GM23338 (cell line): ENCODE results near the gene KLHL33. TPM values are rescaled to one million over a fixed set of nuclear protein-coding genes. Genes with fewer than 3 reads are reported as not detected.

Source experiments
- ATAC-seq: fragments of 200-7000 bp; cut with Tn5 transposase; 3 replicates; pipeline ENCODE4 v1.9.1; 2020
- DNase-seq: peaks from one replicate; pipeline ENCODE4 v3.0.0-alpha.2; 2015; ENCODE audit warnings: low spot score
- H2AFZ ChIP-seq: fragments of 200-600 bp; sonication (generic); 2 replicates; pipeline ENCODE4 v1.8.0; 2016; ENCODE audit warnings: antibody characterized with exemption, mild to moderate bottlenecking, moderate library complexity
- H3F3A ChIP-seq: fragments of 200-600 bp; sonication (generic); replicated peaks from 2 replicates; pipeline ENCODE4 v1.8.0; 2017; ENCODE audit warnings: antibody characterized with exemption, mixed run types, low read depth
- H3K27ac ChIP-seq: fragments of 200-600 bp; sonication (generic); 2 replicates; pipeline ENCODE4 v1.6.1; 2016; ENCODE audit warnings: low read depth
- H3K27me3 ChIP-seq: fragments of 200-600 bp; sonication (generic); 2 replicates; pipeline ENCODE4 v1.8.0; 2016; ENCODE audit warnings: mild to moderate bottlenecking, mixed run types, moderate library complexity; ENCODE audit not compliant: insufficient read depth
- H3K36me3 ChIP-seq: fragments of 200-600 bp; sonication (generic); 2 replicates; pipeline ENCODE4 v1.8.0; 2016; ENCODE audit warnings: mild to moderate bottlenecking; ENCODE audit not compliant: insufficient read depth
- H3K4me1 ChIP-seq: fragments of 200-600 bp; sonication (generic); 2 replicates; pipeline ENCODE4 v1.8.0; 2016; ENCODE audit warnings: mild to moderate bottlenecking, moderate library complexity; ENCODE audit not compliant: insufficient read depth
- H3K4me2 ChIP-seq: fragments of 200-600 bp; sonication (generic); 2 replicates; pipeline ENCODE4 v1.7.1; 2017; ENCODE audit warnings: mixed run types
- H3K4me3 ChIP-seq: fragments of 200-600 bp; sonication (generic); 2 replicates; pipeline ENCODE4 v1.6.1; 2016; ENCODE audit warnings: mixed run types
- H3K79me2 ChIP-seq: fragments of 200-600 bp; sonication (generic); replicated peaks from 2 replicates; pipeline ENCODE4 v1.8.0; 2017; ENCODE audit warnings: mild to moderate bottlenecking; ENCODE audit not compliant: insufficient read depth
- H3K9me2 ChIP-seq: fragments of 200-600 bp; sonication (generic); 2 replicates; pipeline ENCODE4 v1.8.0; 2017; ENCODE audit not compliant: insufficient read depth
- H4K20me1 ChIP-seq: fragments of 200-600 bp; sonication (generic); replicated peaks from 2 replicates; pipeline ENCODE4 v1.8.0; 2017; ENCODE audit warnings: mild to moderate bottlenecking; ENCODE audit not compliant: insufficient read depth
- H3K27ac Mint-ChIP-seq: 2 replicates; pipeline ENCODE4 v1.8.0; 2020; ENCODE audit warnings: inconsistent platforms, mild to moderate bottlenecking, moderate library complexity, mixed read lengths
- H3K27me3 Mint-ChIP-seq: 3 replicates; pipeline ENCODE4 v1.8.0; 2022; ENCODE audit warnings: low read depth, mild to moderate bottlenecking, moderate library complexity, mixed read lengths, inconsistent platforms; ENCODE audit not compliant: insufficient read depth, poor library complexity
- H3K36me3 Mint-ChIP-seq: 3 replicates; pipeline ENCODE4 v1.8.0; 2021; ENCODE audit warnings: low read depth, mild to moderate bottlenecking, inconsistent platforms, moderate library complexity, mixed read lengths
- H3K4me1 Mint-ChIP-seq: 3 replicates; pipeline ENCODE4 v1.8.0; 2020; ENCODE audit warnings: mild to moderate bottlenecking, inconsistent platforms, mixed read lengths
- H3K4me3 Mint-ChIP-seq: 3 replicates; pipeline ENCODE4 v1.8.0; 2021; ENCODE audit warnings: moderate library complexity, mild to moderate bottlenecking, inconsistent platforms, mixed read lengths
- H3K9me3 Mint-ChIP-seq: 3 replicates; pipeline ENCODE4 v1.8.0; 2020; ENCODE audit warnings: moderate library complexity, mild to moderate bottlenecking, inconsistent platforms, mixed read lengths
- CREB1 ChIP-seq: fragments of 250-450 bp; sonication (Bioruptor Pico); IDR thresholded peaks from 2 replicates; pipeline ENCODE4 v1.5.0; 2020; ENCODE audit warnings: low read depth, mild to moderate bottlenecking, moderate library complexity
- CTCF ChIP-seq, 2 experiments: fragments of 200-600 bp in 1 of 2; sonication (generic) in 1 of 2; conservative IDR thresholded peaks; 2 replicates each; pipeline versions ENCODE4 v1.5.1 to v1.6.1; 2016 to 2017; ENCODE audit warnings: antibody characterized with exemption in 2 of 2, low read depth in 2 of 2, mild to moderate bottlenecking in 2 of 2, moderate library complexity in 1 of 2
- ETS1 ChIP-seq: IDR thresholded peaks from 2 replicates; pipeline ENCODE4 v1.6.1; 2016; ENCODE audit warnings: antibody characterized with exemption
- EZH2 ChIP-seq: fragments of 200-600 bp; sonication (generic); IDR thresholded peaks from one replicate; pipeline ENCODE4 v1.8.0; 2017; ENCODE audit warnings: antibody characterized with exemption, mild to moderate bottlenecking, low read depth; ENCODE audit not compliant: unreplicated experiment
- JUNB ChIP-seq: IDR thresholded peaks from one replicate; pipeline ENCODE4 v1.6.1; 2016; ENCODE audit warnings: antibody characterized with exemption; ENCODE audit not compliant: unreplicated experiment
- NANOG ChIP-seq: IDR thresholded peaks from 2 replicates; pipeline ENCODE4 v1.6.1; 2016; ENCODE audit warnings: antibody characterized with exemption, borderline replicate concordance
- POLR2AphosphoS5 ChIP-seq: IDR thresholded peaks from 2 replicates; pipeline ENCODE4 v1.6.1; 2016; ENCODE audit warnings: antibody characterized with exemption, low read depth
- REST ChIP-seq: IDR thresholded peaks from one replicate; pipeline ENCODE4 v1.6.1; 2018; ENCODE audit warnings: antibody characterized with exemption; ENCODE audit not compliant: unreplicated experiment
- STAT1 ChIP-seq: IDR thresholded peaks from one replicate; pipeline ENCODE4 v1.6.1; 2016; ENCODE audit warnings: antibody characterized with exemption; ENCODE audit not compliant: unreplicated experiment
- ZNF114 ChIP-seq: fragments of 250-450 bp; sonication (Bioruptor Pico); IDR thresholded peaks from 2 replicates; pipeline ENCODE4 v1.5.0; 2020; ENCODE audit warnings: mild to moderate bottlenecking, moderate library complexity
- polyA plus RNA-seq: library from polyadenylated mRNA; unstranded; fragments of >200 nt; fragmentation: Nextera tagmentation; extraction: Ambion mirVana; gene quantifications from 2 replicates; pipeline ENCODE4 v1.2.1, GENCODE V29; 2016
- total RNA-seq: library from RNA; depleted of rRNA; stranded (reverse); fragments of >200 nt; shearing (Covaris generic); gene quantifications from 2 replicates; pipeline ENCODE4 v1.2.3, GENCODE V29; 2014

The KLHL33 gene
- total and polyA plus RNA-seq, 2 experiments from 2014 or later = 0.15 to 0.35 TPM

- TF ChIP-seq REST (no peak), ZNF114 (CRISPR knock-in tag) (no peak)
Measured at GRCh38 chr14:20478894-20479293, 42.9 kb upstream of the KLHL33 start (continued).

GRCh38 chr14:20477211-20477876 lies 41.4 kb upstream of the KLHL33 start:
- peaks cover 12% of the 10 kb centered on the region for H3K4me1 ChIP-seq
- peaks cover 10% of the 10 kb centered on the region; the same call in 1 of the 2 replicates for H3F3A ChIP-seq
- H3K36me3 ChIP-seq = peaks cover 47% of the 10 kb centered on the region
- no peaks in the 10 kb centered on the region for H3K27me3 Mint-ChIP-seq
- H4K20me1 ChIP-seq = no peaks in the 10 kb centered on the region; the same call in 1 of the 2 replicates
- peaks cover 9% of the 10 kb centered on the region for H3K4me1 Mint-ChIP-seq
- no peak overlapping the region for H3K4me3 Mint-ChIP-seq
- peak overlapping the region; percentile 61; the same call in 1 of the 2 replicates for H3K27ac ChIP-seq
- no peaks in the 10 kb centered on the region for H3K9me3 Mint-ChIP-seq
- H3K36me3 Mint-ChIP-seq = peaks cover 60% of the 10 kb centered on the region
- no peak overlapping the region for H3K4me2 ChIP-seq
- H3K4me3 ChIP-seq = no peak overlapping the region
- peaks cover 11% of the 10 kb centered on the region for H3K79me2 ChIP-seq
- H3K9me2 ChIP-seq = no peaks in the 10 kb centered on the region
- TF ChIP-seq STAT1 (no peak), NANOG (no peak), JUNB (no peak), ETS1 (no peak), POLR2AphosphoS5 (no peak), CREB1 (CRISPR knock-in tag) (no peak), EZH2 (no peak)
- no peak for DNase-seq
- H3K27ac Mint-ChIP-seq = 0 out of 2 replicates have a peak overlapping the region, but pooled peaks have one; percentile 4
- no peaks in the 10 kb centered on the region for H3K27me3 ChIP-seq
- no peak for ATAC-seq
- no peak overlapping the region for H2AFZ ChIP-seq

- Histone ChIP-seq H2AFZ (no peak overlapping the region), H3K79me2 (peaks cover 17% of the 10 kb centered on the region), H3K4me3 (no peak overlapping the region), H3K4me1 (peaks cover 6% of the 10 kb centered on the region), H3F3A (peaks cover 10% of the 10 kb centered on the region; the same call in 1 of the 2 replicates), H4K20me1 (peaks cover 3% of the 10 kb centered on the region), H3K27me3 (no peaks in the 10 kb centered on the region), H3K4me2 (no peak overlapping the region), H3K36me3 (peaks cover 47% of the 10 kb centered on the region), H3K9me2 (no peaks in the 10 kb centered on the region), H3K27ac (no peak overlapping the region)
- ATAC-seq = no peak
- no peak overlapping the region for H3K27ac Mint-ChIP-seq
- no peak for DNase-seq
- H3K4me3 Mint-ChIP-seq = no peak overlapping the region
- no peaks in the 10 kb centered on the region for H3K9me3 Mint-ChIP-seq
- peaks cover 7% of the 10 kb centered on the region; the same call in 2 of the 3 replicates for H3K4me1 Mint-ChIP-seq
- H3K36me3 Mint-ChIP-seq = peaks cover 66% of the 10 kb centered on the region
- H3K27me3 Mint-ChIP-seq = no peaks in the 10 kb centered on the region
- TF ChIP-seq POLR2AphosphoS5 (no peak), CTCF (conservative IDR thresholded peaks at IDR 0.05; ENCODE audit: low read depth in 2 of 2) (no peak), ZNF114 (CRISPR knock-in tag) (no peak), EZH2 (no peak), NANOG (no peak), STAT1 (no peak)
Measured at GRCh38 chr14:20476776-20477175, 40.8 kb upstream of the KLHL33 start.
